ENCODE measurements around the gene RAD23A. TPM values are rescaled to one million over a fixed set of nuclear protein-coding genes. Genes with fewer than 3 reads are reported as not detected.
"Not testable (repeated sequence)": the region's sequence is repeated elsewhere in the genome, so short reads cannot be mapped to it uniquely, and the experiment has no call there.

RAD23A gene
- total RNA-seq, 1 donor from 2014 or later: 77.8 TPM

GRCh38 chr19:12937927-12938778, 7.5 kb upstream of the RAD23A start, which contains the start of gene CALR:
TSS of gene CALR (plus strand) at chr19:12938609. CDS start at chr19:12938680, 71 bp downstream.
- peak; percentile 100 for DNase-seq

GRCh38 chr19:12938779-12939601, 6.7 kb upstream of the RAD23A start:
- peak; percentile 61 for DNase-seq

- DNase-seq: no peak
Measured at GRCh38 chr19:12939975-12940423, 5.7 kb upstream of the RAD23A start.

GRCh38 chr19:12940897-12941296, 4.8 kb upstream of the RAD23A start:
- DNase-seq: no peak

GRCh38 chr19:12943437-12944044, 2.1 kb upstream of the RAD23A start:
- no peak for DNase-seq

GRCh38 chr19:12944104-12944674, 1.5 kb upstream of the RAD23A start:
- DNase-seq: no peak

- peak; percentile 85 for DNase-seq
Measured at GRCh38 chr19:12946092-12946721, 545 bp downstream of the RAD23A start.

GRCh38 chr19:12946731-12947496, 1.3 kb downstream of the RAD23A start:
- DNase-seq: no peak

GRCh38 chr19:12947702-12948611, 2.3 kb downstream of the RAD23A start:
- peak; percentile 16 for DNase-seq

GRCh38 chr19:12948612-12949362, 3.1 kb downstream of the RAD23A start:
- DNase-seq: no peak

- DNase-seq: peak; percentile 65
Measured at GRCh38 chr19:12949363-12950283, 4.0 kb downstream of the RAD23A start.

- not testable (repeated sequence) for DNase-seq
Measured at GRCh38 chr19:12952050-12952449, 6.4 kb downstream of the RAD23A start.

GRCh38 chr19:12952488-12953137, 7.0 kb downstream of the RAD23A start:
- no peak for DNase-seq

- peak; percentile 95 for DNase-seq
Measured at GRCh38 chr19:12953138-12953798, 7.6 kb downstream of the RAD23A start.

GRCh38 chr19:12953799-12954611, 8.3 kb downstream of the RAD23A start:
- DNase-seq: no peak

GRCh38 chr19:12954612-12954962, 8.9 kb downstream of the RAD23A start:
- no peak for DNase-seq
